Muscle layer of duodenum (tissue), 2 donors: ENCODE measurements around the gene NBAS.

Source experiments
- H3K27ac ChIP-seq: one replicate; pipeline ENCODE4 v1.7.0; 2013; ENCODE audit warnings: mild to moderate bottlenecking, low read length
- H3K27me3 ChIP-seq: one replicate; pipeline ENCODE4 v1.7.0; 2013; ENCODE audit warnings: low read depth, mild to moderate bottlenecking, control low read depth, low read length
- H3K36me3 ChIP-seq, 2 donors: one replicate each; pipeline ENCODE4 v1.7.0; 2013; ENCODE audit warnings: low read length in 2 of 2, control low read depth in 1 of 2, mild to moderate bottlenecking in 1 of 2; ENCODE audit not compliant: insufficient read depth in 2 of 2, control insufficient read depth in 1 of 2
- H3K4me1 ChIP-seq, 2 donors: one replicate each; pipeline ENCODE4 v1.7.0; 2013; ENCODE audit warnings: low read length in 2 of 2, mild to moderate bottlenecking in 2 of 2, control low read depth in 1 of 2, moderate library complexity in 1 of 2; ENCODE audit not compliant: insufficient read depth in 2 of 2, control insufficient read depth in 1 of 2
- H3K4me3 ChIP-seq, 2 donors: one replicate each; pipeline ENCODE4 v1.7.0; 2013; ENCODE audit warnings: low read length in 2 of 2, low read depth in 1 of 2, mild to moderate bottlenecking in 1 of 2
- H3K9me3 ChIP-seq, 2 donors: one replicate each; pipeline ENCODE4 v1.7.0; 2013; ENCODE audit warnings: low read length in 2 of 2, control low read depth in 1 of 2, mild to moderate bottlenecking in 1 of 2; ENCODE audit not compliant: control insufficient read depth in 1 of 2
- donor health status: healthy.

The NBAS gene

DNA sequence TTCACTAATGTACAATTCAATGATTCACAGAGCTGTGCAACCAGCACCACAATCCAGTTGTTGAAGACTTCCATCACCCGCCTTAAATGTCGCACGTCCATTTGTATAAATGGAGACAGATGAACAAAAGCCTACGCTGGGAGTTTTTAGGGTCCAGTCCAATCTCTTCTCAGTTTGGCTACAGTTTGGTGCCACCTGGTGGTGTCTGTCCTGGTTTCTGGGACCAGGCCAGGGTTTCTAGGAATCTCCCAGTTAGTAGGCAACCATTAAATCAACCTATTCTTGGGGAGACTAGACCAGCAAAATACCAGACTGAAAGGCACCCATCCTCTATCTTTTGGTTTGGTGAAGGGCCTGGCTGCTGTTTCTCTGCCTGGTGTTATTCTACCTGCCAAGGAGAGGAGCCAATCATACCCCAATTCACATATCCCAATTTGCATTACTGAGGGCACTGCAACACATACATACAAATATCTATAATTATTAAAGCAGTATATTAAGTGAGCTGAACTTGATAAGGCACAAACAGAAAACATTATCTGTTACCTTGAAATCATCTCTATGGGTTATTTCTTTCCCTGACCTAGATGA, 27.3 kb upstream of the NBAS start:
- H3K4me1 ChIP-seq: peaks cover 0 to 16% of the 10 kb centered on the region in 2 donors
- no peak overlapping the region for H3K4me3 ChIP-seq
- H3K27me3 ChIP-seq: no peaks in the 10 kb centered on the region
- H3K36me3 ChIP-seq: peaks cover 0 to 4% of the 10 kb centered on the region in 2 donors
- H3K9me3 ChIP-seq: no peaks in the 10 kb centered on the region
- no peak overlapping the region for H3K27ac ChIP-seq

DNA sequence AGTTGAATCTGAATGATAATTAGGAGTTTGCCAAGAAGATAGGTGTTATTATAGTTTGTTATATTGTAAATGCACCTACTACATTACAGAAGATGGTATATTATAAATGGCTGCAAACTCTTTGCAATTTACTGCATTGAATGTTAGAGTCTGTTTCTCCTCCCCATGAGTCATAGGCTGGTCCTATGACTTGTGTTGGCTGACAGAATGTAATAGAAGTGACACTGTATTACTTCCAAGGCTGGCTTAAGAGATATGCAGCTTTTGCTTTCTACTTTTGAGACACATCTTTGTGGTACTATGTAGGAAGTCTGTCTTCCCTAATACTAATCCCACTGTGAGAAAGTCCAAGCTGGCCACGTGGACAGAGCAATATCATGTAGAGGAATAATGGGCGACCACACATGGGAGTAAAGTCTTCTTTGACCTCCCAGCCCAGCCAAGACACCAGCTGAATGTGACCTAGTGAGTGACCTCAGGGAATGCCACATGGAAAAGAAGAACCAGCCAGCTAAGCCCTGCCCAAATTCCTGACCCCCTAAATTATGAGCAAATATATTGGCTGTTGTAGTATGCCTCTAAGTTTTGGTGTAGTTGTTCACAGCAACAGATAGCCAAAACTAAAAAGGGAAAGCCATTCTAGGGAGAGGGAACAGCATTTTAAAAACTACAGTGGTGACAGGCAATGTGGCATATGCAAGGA, 23.8 kb upstream of the NBAS start:
- Histone ChIP-seq H3K4me1 (no peaks in the 10 kb centered on the region), H3K9me3 (no peaks in the 10 kb centered on the region), H3K27ac (no peak overlapping the region), H3K4me3 (no peak overlapping the region), H3K36me3 (no peaks in the 10 kb centered on the region), H3K27me3 (no peaks in the 10 kb centered on the region)

DNA sequence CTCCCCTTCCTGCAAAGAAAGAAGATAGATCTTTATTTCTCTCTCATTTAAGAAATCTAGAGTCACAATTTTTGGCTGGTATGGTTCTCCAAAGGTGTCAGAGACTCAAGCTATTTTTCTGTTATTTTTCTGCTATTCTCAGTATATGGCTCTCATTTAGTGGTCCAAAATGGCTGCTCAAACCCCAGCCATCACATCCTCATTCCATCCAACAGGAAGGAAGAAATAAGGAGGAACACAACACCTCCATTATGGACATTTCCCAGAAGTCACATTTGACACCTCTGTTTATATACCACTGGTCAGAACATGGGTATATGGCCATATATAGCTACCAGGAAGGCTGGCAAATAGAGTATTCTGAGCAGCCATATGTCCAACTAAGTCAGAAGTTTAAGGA, 23.2 kb upstream of the NBAS start:
- Histone ChIP-seq H3K27ac (no peak overlapping the region), H3K9me3 (no peaks in the 10 kb centered on the region), H3K36me3 (no peaks in the 10 kb centered on the region), H3K27me3 (no peaks in the 10 kb centered on the region), H3K4me3 (no peak overlapping the region), H3K4me1 (no peaks in the 10 kb centered on the region)

DNA sequence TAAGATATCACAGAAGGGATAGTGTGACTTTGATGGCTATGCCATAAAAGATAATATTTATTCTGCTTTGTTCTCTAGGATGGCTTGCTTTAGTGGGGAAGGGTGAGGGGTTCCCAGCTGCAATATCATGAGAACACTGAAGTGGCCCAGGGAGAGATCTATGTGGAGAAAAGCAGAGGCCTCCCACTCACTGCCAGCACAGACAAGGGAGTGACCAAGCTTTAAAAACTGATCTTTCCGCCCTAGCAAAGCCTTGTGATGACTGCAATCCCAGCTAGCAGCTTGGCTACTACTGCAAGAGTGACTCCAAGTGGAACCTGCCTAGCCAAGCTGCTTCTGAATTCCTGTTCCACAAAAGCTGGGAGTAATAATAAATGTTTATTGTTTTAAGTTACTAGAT, 22.7 kb upstream of the NBAS start:
- Histone ChIP-seq H3K4me1 (no peaks in the 10 kb centered on the region), H3K4me3 (no peak overlapping the region), H3K27me3 (no peaks in the 10 kb centered on the region), H3K9me3 (no peaks in the 10 kb centered on the region), H3K27ac (no peak overlapping the region), H3K36me3 (no peaks in the 10 kb centered on the region)

DNA sequence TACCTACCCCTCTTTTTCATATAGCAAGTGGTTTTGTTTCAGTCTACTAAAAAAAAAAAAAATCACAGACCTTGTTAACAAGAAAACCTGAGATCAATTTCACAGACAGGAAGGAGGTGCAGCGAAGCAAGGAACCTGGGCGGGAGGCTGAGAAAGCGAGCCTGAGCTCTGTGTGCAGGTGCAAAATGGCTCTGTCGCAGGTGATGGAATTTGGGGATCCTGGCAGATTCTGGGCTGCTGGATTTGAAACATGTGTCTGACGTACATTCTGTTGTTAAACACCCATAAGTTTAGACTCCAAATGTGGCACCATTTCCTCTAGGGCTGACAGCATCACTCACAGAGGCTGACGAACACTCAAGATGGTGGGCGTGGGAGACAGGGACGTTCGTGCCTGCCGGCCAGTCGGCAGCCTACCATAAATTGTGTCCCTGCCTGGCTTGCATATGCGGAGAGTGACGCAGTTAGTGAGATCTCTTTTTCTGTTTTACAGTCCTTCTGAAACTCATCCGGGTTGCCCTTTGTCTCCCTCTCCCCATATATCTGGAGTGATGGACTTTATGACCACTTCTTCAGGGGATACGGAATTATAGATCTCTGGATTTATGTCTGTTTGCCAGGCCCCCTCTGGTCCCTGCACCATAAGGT, 21.7 kb upstream of the NBAS start:
- H3K9me3 ChIP-seq: no peaks in the 10 kb centered on the region
- H3K4me3 ChIP-seq: no peak overlapping the region
- H3K4me1 ChIP-seq: no peaks in the 10 kb centered on the region
- H3K27ac ChIP-seq: no peak overlapping the region
- no peaks in the 10 kb centered on the region for H3K36me3 ChIP-seq
- H3K27me3 ChIP-seq: no peaks in the 10 kb centered on the region

DNA sequence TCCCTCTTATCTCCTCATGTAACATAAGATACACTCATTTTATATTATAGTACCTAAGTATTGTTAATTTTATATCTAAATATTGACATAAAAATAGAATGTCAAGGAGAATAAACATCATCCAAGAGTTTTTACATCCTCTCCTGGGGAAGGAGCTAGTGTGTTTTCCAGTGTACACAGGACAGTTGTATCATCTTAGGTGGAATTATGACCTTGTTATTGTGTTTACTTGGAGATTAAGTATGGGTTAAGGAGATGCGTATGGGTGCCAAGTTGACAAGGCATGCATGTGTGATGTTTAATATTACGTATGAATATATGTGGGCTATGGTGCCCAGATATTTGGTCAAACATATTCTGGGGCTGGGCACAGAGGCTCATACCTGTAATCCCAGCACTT, 19.3 kb upstream of the NBAS start:
- no peaks in the 10 kb centered on the region for H3K4me1 ChIP-seq
- H3K9me3 ChIP-seq: no peaks in the 10 kb centered on the region
- no peaks in the 10 kb centered on the region for H3K27me3 ChIP-seq

GRCh38 chr2:15579641-15580040, 18.5 kb upstream of the NBAS start:
- Histone ChIP-seq H3K27me3 (no peaks in the 10 kb centered on the region), H3K4me3 (no peak overlapping the region), H3K4me1 (no peaks in the 10 kb centered on the region), H3K27ac (no peak overlapping the region), H3K9me3 (no peaks in the 10 kb centered on the region), H3K36me3 (no peaks in the 10 kb centered on the region)

More for the DNA sequence above, 19.3 kb upstream of the NBAS start:
- Histone ChIP-seq H3K36me3 (no peaks in the 10 kb centered on the region), H3K4me3 (no peak overlapping the region), H3K27ac (no peak overlapping the region)

DNA sequence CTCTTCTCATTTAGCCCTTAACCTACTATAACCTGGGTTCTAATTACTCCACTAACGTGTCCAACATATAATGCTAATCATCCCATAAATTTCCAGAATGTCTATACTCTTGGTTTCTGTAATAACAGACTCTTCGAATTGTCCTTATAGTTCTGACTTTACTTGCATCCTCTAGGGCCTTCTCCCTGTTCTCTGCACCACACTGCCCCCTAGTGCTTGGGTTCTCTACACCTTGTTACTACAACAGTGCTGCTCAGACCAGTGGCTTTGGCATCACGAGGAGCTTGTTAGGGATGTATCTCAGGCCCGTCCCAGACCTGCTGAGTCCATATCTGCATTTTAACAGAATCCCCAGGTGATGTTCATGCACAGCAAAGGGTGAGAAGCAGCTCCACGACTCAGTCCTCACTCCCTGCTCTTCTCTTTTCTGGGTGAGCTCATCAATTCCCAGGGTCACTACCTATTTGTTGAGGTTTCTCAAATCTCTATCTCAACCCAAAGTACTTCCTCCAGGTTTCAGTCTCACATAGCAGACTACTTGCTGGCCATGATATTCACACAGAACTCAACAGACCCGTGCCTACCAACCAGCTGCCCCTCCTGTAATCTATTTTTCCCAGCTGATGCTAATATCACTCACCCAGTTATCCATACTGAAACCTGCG, 16.1 kb upstream of the NBAS start:
- Histone ChIP-seq H3K4me3 (no peak overlapping the region), H3K27ac (no peak overlapping the region), H3K27me3 (no peaks in the 10 kb centered on the region), H3K4me1 (no peaks in the 10 kb centered on the region), H3K36me3 (no peaks in the 10 kb centered on the region), H3K9me3 (no peaks in the 10 kb centered on the region)

GRCh38 chr2:15571729-15572128, 10.6 kb upstream of the NBAS start:
- H3K36me3 ChIP-seq: no peaks in the 10 kb centered on the region
- H3K9me3 ChIP-seq: no peaks in the 10 kb centered on the region
- H3K27ac ChIP-seq: no peak overlapping the region
- H3K27me3 ChIP-seq: no peaks in the 10 kb centered on the region
- no peaks in the 10 kb centered on the region for H3K4me1 ChIP-seq
- H3K4me3 ChIP-seq: no peak overlapping the region

- Histone ChIP-seq H3K9me3 (no peaks in the 10 kb centered on the region), H3K27me3 (no peaks in the 10 kb centered on the region), H3K4me1 (no peaks in the 10 kb centered on the region), H3K36me3 (no peaks in the 10 kb centered on the region), H3K27ac (no peak overlapping the region), H3K4me3 (no peak overlapping the region)
Measured at GRCh38 chr2:15570104-15570503, 9.0 kb upstream of the NBAS start.

DNA sequence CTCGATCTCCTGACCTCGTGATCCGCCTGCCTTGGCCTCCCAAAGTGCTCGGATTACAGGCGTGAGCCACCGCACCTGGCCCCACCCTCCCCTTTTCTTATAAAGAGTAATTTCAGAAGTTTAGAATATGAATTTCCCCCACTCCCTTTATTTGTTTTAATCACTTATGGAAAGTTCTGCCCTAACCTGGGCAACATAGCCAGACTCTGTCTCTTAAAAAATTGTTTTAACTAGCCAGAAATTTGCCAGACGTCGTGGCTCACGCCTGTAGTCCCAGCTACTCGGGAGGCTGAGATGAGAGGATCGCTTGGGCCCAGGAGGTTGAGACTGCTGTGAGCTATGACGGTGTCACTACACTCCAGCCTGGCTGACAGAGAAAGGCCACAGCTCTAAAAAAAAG, 7.7 kb upstream of the NBAS start:
- Histone ChIP-seq H3K27ac (no peak overlapping the region), H3K27me3 (no peaks in the 10 kb centered on the region), H3K9me3 (no peaks in the 10 kb centered on the region), H3K4me1 (no peaks in the 10 kb centered on the region), H3K36me3 (no peaks in the 10 kb centered on the region), H3K4me3 (no peak overlapping the region)
